H1 (cell line): Measurements from ENCODE around the gene ACYP2.

Experiments
- BRCA1 ChIP-seq: IDR thresholded peaks from 2 replicates; pipeline ENCODE4 v1.6.1; 2012; ENCODE audit warnings: low read depth, low read length, improper control_type of control experiment
- CEBPB ChIP-seq: IDR thresholded peaks from 2 replicates; pipeline ENCODE4 v1.6.1; 2012; ENCODE audit warnings: low read depth, low read length
- CTCF ChIP-seq, 3 experiments: IDR thresholded peaks; 1 replicate in 2 of 3; 2 replicates in 1 of 3; pipeline versions ENCODE4 v1.5.1 to v1.6.1; 2011; ENCODE audit warnings: low read length in 3 of 3, mild to moderate bottlenecking in 3 of 3, inconsistent platforms in 2 of 3, low read depth in 1 of 3, moderate library complexity in 1 of 3; ENCODE audit not compliant: insufficient read depth in 1 of 3; ENCODE audit errors: control extremely low read depth in 1 of 3
- EP300 ChIP-seq, 2 experiments: IDR thresholded peaks; 1 replicate in 1 of 2; 2 replicates in 1 of 2; pipeline ENCODE4 v1.6.1; 2011 to 2012; ENCODE audit warnings: low read depth in 2 of 2, low read length in 2 of 2, mild to moderate bottlenecking in 2 of 2, borderline replicate concordance in 1 of 2, inconsistent platforms in 1 of 2, moderate library complexity in 1 of 2
- EZH2 ChIP-seq: fragments of 200-600 bp; sonication (generic); IDR thresholded peaks from 2 replicates; pipeline ENCODE4 v1.7.1; 2012; ENCODE audit warnings: low read depth, mild to moderate bottlenecking, moderate library complexity, low read length, inconsistent platforms; ENCODE audit not compliant: severe bottlenecking
- POLR2A ChIP-seq, 2 experiments: IDR thresholded peaks; 1 replicate in 1 of 2; 2 replicates in 1 of 2; pipeline ENCODE4 v1.6.1; 2011; ENCODE audit warnings: low read depth in 2 of 2, low read length in 2 of 2, mild to moderate bottlenecking in 2 of 2; ENCODE audit errors: control extremely low read depth in 1 of 2
- POLR2AphosphoS5 ChIP-seq: IDR thresholded peaks from 2 replicates; pipeline ENCODE4 v1.6.1; 2011; ENCODE audit warnings: low read depth, low read length
- RAD21 ChIP-seq, 2 experiments: IDR thresholded peaks in 1 of 2; conservative IDR thresholded peaks in 1 of 2; 2 replicates each; pipeline ENCODE4 v1.6.1; 2011; ENCODE audit warnings: low read depth in 2 of 2, low read length in 2 of 2, improper control_type of control experiment in 1 of 2, inconsistent platforms in 1 of 2, mild to moderate bottlenecking in 1 of 2, moderate library complexity in 1 of 2
- RFX5 ChIP-seq: IDR thresholded peaks from 2 replicates; pipeline ENCODE4 v1.6.1; 2011; ENCODE audit warnings: low read depth, low read length, improper control_type of control experiment, borderline replicate concordance
- SUZ12 ChIP-seq: fragments of 200-600 bp; sonication (generic); IDR thresholded peaks from 2 replicates; pipeline ENCODE4 v1.6.1; 2012; ENCODE audit warnings: mild to moderate bottlenecking, inconsistent platforms, low read length, moderate library complexity, mixed read lengths
- ZNF274 ChIP-seq: IDR thresholded peaks from 2 replicates; pipeline ENCODE4 v1.7.0; 2012; ENCODE audit warnings: low read length, borderline replicate concordance; ENCODE audit errors: extremely low read depth

- no peak for TF ChIP-seq CEBPB
- TF ChIP-seq BRCA1 = no peak
- no peak for TF ChIP-seq POLR2A (IDR thresholded peaks at IDR 0.05; ENCODE audit: control extremely low read depth in 1 of 2, low read depth in 2 of 2, low read length in 2 of 2)
- no peak for TF ChIP-seq EZH2
- TF ChIP-seq RFX5 = no peak
- TF ChIP-seq EP300 (IDR thresholded peaks at IDR 0.05; ENCODE audit: borderline replicate concordance in 1 of 2, low read depth in 2 of 2, low read length in 2 of 2) = no peak
- no peak for TF ChIP-seq POLR2AphosphoS5
- no peak for TF ChIP-seq ZNF274
- no peak for TF ChIP-seq SUZ12
- TF ChIP-seq RAD21 (IDR thresholded peaks at IDR 0.05 in 1 of 2, conservative IDR thresholded peaks at IDR 0.05 in 1 of 2; ENCODE audit: low read depth in 2 of 2, low read length in 2 of 2) = peak; percentile 87 to 94
- TF ChIP-seq CTCF (IDR thresholded peaks at IDR 0.05; ENCODE audit: control extremely low read depth in 1 of 3, insufficient read depth in 1 of 3, low read depth in 1 of 3, low read length in 3 of 3) = peak; percentile 46 to 79 (median 70)
These were observed 61.2 kb downstream of the ACYP2 start for GRCh38 chr2:54176577-54176976.
